SJSA1 (cell line): ENCODE measurements around the gene ZNF816. TPM values are rescaled to one million over a fixed set of nuclear protein-coding genes. Genes with fewer than 3 reads are reported as not detected.

Experiments
- total RNA-seq: library from RNA; depleted of rRNA; stranded (reverse); fragments of >200 nt; shearing (Covaris generic); gene quantifications from 2 replicates; pipeline ENCODE4 v1.2.3, GENCODE V29; 2014; rRNA removed

Gene ZNF816
- total RNA-seq, 1 experiment from 2014 or later: 9.5 TPM

Other genes with a start within 250 kb of the ZNF816 start
- 14.1 and 15.4 TPM in 2 replicates for gene ZNF611, start 227.8 kb downstream of the ZNF816 start, total RNA-seq
- gene ZNF600, start 176.1 kb downstream of the ZNF816 start, total RNA-seq: 2.1 and 2.9 TPM in 2 replicates
- gene ZNF28, start 141.2 kb downstream of the ZNF816 start, total RNA-seq: 12.9 and 29.1 TPM in 2 replicates
- 25.5 and 37.5 TPM in 2 replicates for gene ZNF468, start 105.3 kb downstream of the ZNF816 start, total RNA-seq
- 12.3 and 13.3 TPM in 2 replicates for gene ZNF320, start 65.2 kb downstream of the ZNF816 start, total RNA-seq
- gene ZNF888, start 39.5 kb downstream of the ZNF816 start, total RNA-seq: 2.4 and 6.9 TPM in 2 replicates
- gene ERVV-1, start 51.0 kb upstream of the ZNF816 start, total RNA-seq: not detected in 2 replicates
- gene ERVV-2, start 81.9 kb upstream of the ZNF816 start, total RNA-seq: not detected in 2 replicates
- 6.7 and 13.1 TPM in 2 replicates for gene ZNF160, start 140.5 kb upstream of the ZNF816 start, total RNA-seq
- gene ZNF415, start 170.0 kb upstream of the ZNF816 start, total RNA-seq: 3.2 and 9.7 TPM in 2 replicates
- gene ZNF347, start 196.2 kb upstream of the ZNF816 start, total RNA-seq: 7.0 and 8.4 TPM in 2 replicates
- 0.69 and 3.0 TPM in 2 replicates for gene ZNF665, start 230.5 kb upstream of the ZNF816 start, total RNA-seq